Measurements from ENCODE around the gene ZDHHC8. TPM values are rescaled to one million over a fixed set of nuclear protein-coding genes. Genes with fewer than 3 reads are reported as not detected.

ZDHHC8 gene
- total and polyA plus RNA-seq, 12 donors, result 5.7 to 109 (median 36.1) TPM

DNA sequence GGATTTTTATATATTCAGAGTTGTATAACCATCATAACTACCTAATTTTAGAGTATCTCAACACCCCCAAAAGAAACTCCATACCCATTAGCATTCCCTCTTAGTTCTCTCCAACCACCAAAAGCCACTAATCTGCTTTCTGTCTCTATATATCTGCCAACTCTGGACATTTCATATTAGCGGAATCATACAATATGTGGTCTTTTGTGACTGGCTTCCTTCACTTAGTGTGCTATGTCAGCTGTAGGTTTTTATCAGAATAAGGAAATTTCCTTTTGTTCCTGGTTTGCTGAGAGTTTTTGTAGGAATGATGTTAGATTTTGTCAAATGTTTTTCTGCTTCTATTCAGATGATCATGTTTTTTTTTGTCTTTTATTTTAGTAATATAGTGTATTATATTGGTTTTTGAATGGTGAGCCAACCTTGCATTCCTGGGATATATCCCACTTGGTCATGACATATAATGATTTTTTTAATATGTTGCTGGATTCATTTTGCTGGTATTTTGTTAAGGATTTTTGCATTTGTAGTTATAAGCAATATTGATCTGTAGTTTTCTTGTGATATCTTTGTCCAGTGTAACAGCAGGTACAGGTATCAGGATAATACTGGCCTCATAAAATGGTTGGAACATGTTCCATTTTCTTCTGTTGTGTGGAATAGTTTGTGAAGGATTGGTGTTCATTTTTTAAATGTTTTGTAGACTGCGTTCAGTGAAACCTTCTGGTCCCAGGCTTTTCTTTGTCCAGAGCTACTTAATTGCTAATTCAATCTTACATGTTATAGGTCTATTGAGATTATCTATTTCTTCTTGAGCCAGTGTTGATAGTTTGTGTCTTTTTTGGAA, 34.8 kb upstream of the ZDHHC8 start:
- Histone ChIP-seq H3K27me3 (no peaks in the 10 kb centered on the region), H3K9me3 (replicated peaks in 1 of 3) (no peaks in the 10 kb centered on the region), H3K4me3 (no peak overlapping the region), H3K4me1 (replicated peaks in 1 of 2) (no peaks in the 10 kb centered on the region), H3K27ac (no peak overlapping the region), H3K36me3 (replicated peaks in 1 of 2) (peaks cover 0 to 96% of the 10 kb centered on the region in 2 donors)
- intact Hi-C loops (cut with DNase I), result loop anchor here in 1 of 2 donors (10.0 kb wide), 1 partner anchor 82 kb away; the partner anchor contains the start of gene ARVCF
- TF ChIP-seq CTCF (IDR thresholded peaks at IDR 0.05) (no peak), POLR2A (IDR thresholded peaks at IDR 0.05) (no peak)
- DNase-seq, result no peak
- 95 to 98% (median 97%) methylated on average over 2 of the region's 2 CpGs for WGBS, 4 donors

DNA sequence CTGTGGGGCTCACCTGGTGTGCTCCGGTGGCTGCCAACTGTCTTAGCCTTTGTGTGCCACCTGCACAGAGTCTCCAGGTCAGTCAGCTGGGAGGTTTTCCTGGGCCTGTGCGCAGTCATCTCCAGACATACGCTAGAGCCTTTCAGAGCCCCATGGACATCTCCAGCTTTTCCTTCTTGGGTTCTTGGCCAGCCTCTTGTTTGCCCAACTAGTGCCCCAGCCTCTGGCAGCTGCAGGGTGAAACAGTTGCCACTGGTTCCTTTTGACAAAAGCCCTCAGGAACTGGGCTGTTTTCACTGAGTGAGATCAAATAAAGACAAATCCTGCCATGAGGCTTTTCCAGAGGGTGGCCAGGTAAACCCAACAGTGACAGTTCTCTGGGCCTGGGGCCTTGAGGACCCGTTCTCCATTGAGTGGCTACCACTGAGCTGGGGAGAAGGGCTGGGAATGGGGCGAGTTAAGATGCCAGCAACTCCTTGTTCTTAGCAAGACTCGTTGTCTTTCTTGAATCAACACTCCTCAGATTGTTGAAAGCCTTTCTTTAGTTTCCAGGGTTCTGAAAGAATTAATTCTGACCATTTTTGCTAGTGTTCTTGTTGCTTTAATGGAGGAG, 32.4 kb upstream of the ZDHHC8 start:
- Histone ChIP-seq H3K27ac (no peak overlapping the region), H3K4me1 (replicated peaks in 1 of 2) (no peaks in the 10 kb centered on the region), H3K4me3 (no peak overlapping the region), H3K36me3 (replicated peaks in 1 of 2) (peaks cover 0 to 88% of the 10 kb centered on the region in 2 donors), H3K27me3 (no peaks in the 10 kb centered on the region), H3K9me3 (replicated peaks in 1 of 3) (no peaks in the 10 kb centered on the region)
- no peak for DNase-seq
- intact Hi-C loops (cut with DNase I), result loop anchor here in 1 of 2 donors (10.0 kb wide), 1 partner anchor 84 kb away; the partner anchor contains the start of gene ARVCF
- WGBS, 4 donors, result 92 to 100% (median 97%) methylated on average over 6 of the region's 6 CpGs
- no peak for TF ChIP-seq POLR2A (IDR thresholded peaks at IDR 0.05)
- no peak for TF ChIP-seq CTCF (IDR thresholded peaks at IDR 0.05)

GRCh38 chr22:20101638-20102037, 30.0 kb upstream of the ZDHHC8 start:
- 79 to 87% (median 83%) methylated on average over 8 of the region's 8 CpGs for WGBS, 4 donors
- no peak for DNase-seq
- Histone ChIP-seq H3K9me3 (replicated peaks in 1 of 3) (no peaks in the 10 kb centered on the region), H3K4me1 (replicated peaks in 1 of 2) (no peaks in the 10 kb centered on the region), H3K36me3 (replicated peaks in 1 of 2) (peaks cover 0 to 87% of the 10 kb centered on the region in 2 donors), H3K27ac (no peak overlapping the region), H3K27me3 (no peaks in the 10 kb centered on the region), H3K4me3 (no peak overlapping the region)
- TF ChIP-seq CTCF (IDR thresholded peaks at IDR 0.05) (no peak), POLR2A (IDR thresholded peaks at IDR 0.05) (no peak)
- intact Hi-C loops (cut with DNase I), result no loop called here

DNA sequence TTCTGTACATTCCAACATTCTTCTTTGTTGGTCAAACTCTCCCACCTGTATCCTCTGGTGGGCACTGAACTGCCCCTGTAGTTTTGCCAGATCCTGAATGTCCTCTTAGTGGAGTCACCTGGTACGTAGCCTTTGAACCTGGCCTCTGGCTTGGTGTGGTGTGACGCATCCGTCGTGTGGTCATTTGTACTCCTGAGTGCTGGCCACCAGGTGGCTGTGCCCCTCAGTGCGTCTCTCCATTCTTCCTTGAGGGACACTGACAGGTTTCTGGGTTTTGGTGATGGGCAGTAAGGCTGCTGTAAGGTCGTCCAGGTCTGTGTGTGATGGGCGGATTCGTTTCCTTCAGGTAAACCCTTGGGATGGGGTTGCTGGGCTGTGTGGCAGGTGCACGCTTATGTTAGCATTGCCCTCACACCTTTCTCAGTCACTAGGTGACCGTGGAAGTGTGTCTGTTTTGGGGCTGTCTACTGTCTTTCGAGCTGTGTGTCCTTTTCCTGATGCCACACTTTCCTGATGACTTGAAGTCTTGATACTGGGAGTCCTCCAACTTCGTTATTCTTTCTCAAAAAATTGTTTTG, 29.3 kb upstream of the ZDHHC8 start:
- no peaks in the 10 kb centered on the region for H3K4me1 ChIP-seq (replicated peaks in 1 of 2)
- H3K4me3 ChIP-seq, result no peak overlapping the region
- DNase-seq, result peak in 1 of 7 donors; percentile 7
- intact Hi-C loops (cut with DNase I), result no loop called here
- no peaks in the 10 kb centered on the region for H3K27me3 ChIP-seq
- no peak overlapping the region for H3K27ac ChIP-seq
- no peak for TF ChIP-seq POLR2A (IDR thresholded peaks at IDR 0.05)
- TF ChIP-seq CTCF (IDR thresholded peaks at IDR 0.05), result no peak
- no peaks in the 10 kb centered on the region for H3K9me3 ChIP-seq (replicated peaks in 1 of 3)
- H3K36me3 ChIP-seq (replicated peaks in 1 of 2), result peaks cover 0 to 87% of the 10 kb centered on the region in 2 donors
- WGBS, 4 donors, result 90 to 97% (median 93%) methylated on average over 11 to 12 of the region's 12 CpGs
